ENCODE data around the gene TAF1C. TPM values are rescaled to one million over a fixed set of nuclear protein-coding genes. Genes with fewer than 3 reads are reported as not detected.

TAF1C gene
- total RNA-seq, 1 experiment from 2014 or later, result 27.8 TPM

- DNase-seq (ENCODE audit: low read depth), result no peak
Observed at GRCh38 chr16:84161801-84162200, 25.1 kb downstream of the TAF1C start.

GRCh38 chr16:84161037-84161436 is 25.8 kb downstream of the TAF1C start:
- no peak for DNase-seq (ENCODE audit: low read depth)

- no peak for DNase-seq (ENCODE audit: low read depth)
Observed at GRCh38 chr16:84159800-84160199, 27.1 kb downstream of the TAF1C start.

GRCh38 chr16:84159007-84159406 is 27.9 kb downstream of the TAF1C start:
- no peak for DNase-seq (ENCODE audit: low read depth)

GRCh38 chr16:84156342-84156784 is 30.5 kb downstream of the TAF1C start:
- DNase-seq (ENCODE audit: low read depth), result peak; percentile 61

GRCh38 chr16:84155771-84156170 is 31.1 kb downstream of the TAF1C start:
- DNase-seq (ENCODE audit: low read depth), result no peak

- no peak for DNase-seq (ENCODE audit: low read depth)
Observed at GRCh38 chr16:84155226-84155625, 31.6 kb downstream of the TAF1C start.

GRCh38 chr16:84153660-84154214 is 33.1 kb downstream of the TAF1C start:
- no peak for DNase-seq (ENCODE audit: low read depth)

- no peak for DNase-seq (ENCODE audit: low read depth)
Observed at GRCh38 chr16:84150926-84151325, 35.9 kb downstream of the TAF1C start.

GRCh38 chr16:84144859-84145639 is 41.8 kb downstream of the TAF1C start, which contains the start of the genes DNAAF1 and HSDL1:
Gene DNAAF1 (plus strand): TSS chr16:84145308. CDS start chr16:84145441, 133 bp downstream.
Gene HSDL1 (minus strand): TSS chr16:84145177. CDS start chr16:84131321, 13,856 bp downstream.
- peak; percentile 76 for DNase-seq (ENCODE audit: low read depth)

- DNase-seq (ENCODE audit: low read depth), result peak; percentile 10
Observed at GRCh38 chr16:84144209-84144858, 42.5 kb downstream of the TAF1C start.

- no peak for DNase-seq (ENCODE audit: low read depth)
Observed at GRCh38 chr16:84143784-84144199, 43.1 kb downstream of the TAF1C start.

GRCh38 chr16:84143081-84143480 is 43.8 kb downstream of the TAF1C start:
- DNase-seq (ENCODE audit: low read depth), result no peak

- no peak for DNase-seq (ENCODE audit: low read depth)
Observed at GRCh38 chr16:84141143-84141670, 45.6 kb downstream of the TAF1C start.

GRCh38 chr16:84139628-84140258 is 47.1 kb downstream of the TAF1C start:
- no peak for DNase-seq (ENCODE audit: low read depth)

- DNase-seq (ENCODE audit: low read depth), result peak; percentile 62
Observed at GRCh38 chr16:84138824-84139627, 47.8 kb downstream of the TAF1C start.

GRCh38 chr16:84138500-84138823 is 48.4 kb downstream of the TAF1C start:
- DNase-seq (ENCODE audit: low read depth), result no peak

GRCh38 chr16:84137769-84138357 is 49.0 kb downstream of the TAF1C start:
- DNase-seq (ENCODE audit: low read depth), result no peak

GRCh38 chr16:84137287-84137686 is 49.6 kb downstream of the TAF1C start:
- no peak for DNase-seq (ENCODE audit: low read depth)

All from HT1080 (cell line).